Heart right ventricle (tissue), 16 donors: Measurements from ENCODE around the gene FAM118B. TPM values are rescaled to one million over a fixed set of nuclear protein-coding genes. Genes with fewer than 3 reads are reported as not detected.

Experiments used
- ATAC-seq, 8 donors: fragments of 200-7000 bp; cut with Tn5 transposase; one replicate each; pipeline ENCODE4 v1.9.1; 2020; ENCODE audit warnings: mild to moderate bottlenecking in 8 of 8, moderate library complexity in 8 of 8, moderate number of reproducible peaks in 1 of 8
- DNase-seq, 2 donors: peaks; one replicate each; pipeline ENCODE4 v3.0.0-alpha.2; 2020
- H3K27ac ChIP-seq, 10 donors: fragments of 200-600 bp; sonication (generic) in 2 of 10; one replicate each; pipeline versions ENCODE4 v1.5.0 to v1.8.0; 2020 to 2022; ENCODE audit warnings: mild to moderate bottlenecking in 3 of 10
- H3K27me3 ChIP-seq, 7 donors: fragments of 200-600 bp; one replicate each; pipeline ENCODE4 v1.8.0; 2021 to 2022; ENCODE audit warnings: mild to moderate bottlenecking in 2 of 7
- H3K36me3 ChIP-seq, 9 donors: fragments of 200-600 bp; sonication (generic) in 1 of 9; one replicate each; pipeline versions ENCODE4 v1.5.0 to v1.8.0; 2020 to 2022; ENCODE audit warnings: mild to moderate bottlenecking in 2 of 9
- H3K4me1 ChIP-seq, 9 donors: fragments of 200-600 bp; sonication (generic) in 1 of 9; one replicate each; pipeline versions ENCODE4 v1.5.0 to v1.8.0; 2020 to 2022; ENCODE audit warnings: mild to moderate bottlenecking in 4 of 9
- H3K4me3 ChIP-seq, 10 donors: fragments of 200-600 bp; sonication (generic) in 2 of 10; one replicate each; pipeline versions ENCODE4 v1.5.0 to v1.8.0; 2020 to 2022; ENCODE audit warnings: mild to moderate bottlenecking in 7 of 10, moderate library complexity in 2 of 10
- H3K9me3 ChIP-seq, 11 donors: fragments of 200-600 bp in 10 of 11; sonication (generic) in 2 of 11; one replicate each; pipeline versions ENCODE4 v1.5.0 to v1.8.0; 2013 to 2022; ENCODE audit warnings: mild to moderate bottlenecking in 2 of 11, control low read depth in 1 of 11, moderate library complexity in 1 of 11
- WGBS, 2 donors: extraction: QIAGEN DNeasy Blood & Tissue Kit; methylation state at CpG; one replicate each; pipeline ENCODE4 v1.1.7; 2013; ENCODE audit warnings: inconsistent platforms in 1 of 2; 5-methylcytosine and 5-hydroxymethylcytosine counted together
- intact Hi-C, 10 donors: fragments of 100-400 bp; cut with DNase I; formaldehyde crosslinking; loops; one replicate each; pipeline versions ENCODE4 v1.11.1 to v1.14.2; 2022
- polyA plus RNA-seq, 2 donors: library from polyadenylated mRNA; stranded (reverse); fragments of 200-250 nt; gene quantifications; one replicate each; pipeline ENCODE4 v1.2.3, GENCODE V29; 2013
- total RNA-seq, 10 donors: library from RNA; stranded (reverse); fragmentation: NEBNext Ultra II Directional in 3 of 10; extraction: Animal tissue kit (Norgen Biotek cat#: 25700) in 3 of 10; gene quantifications; one replicate each; pipeline versions ENCODE4 v1.2.1 to v1.2.4, GENCODE V29; 2021 to 2023
- TF ChIP-seq, protein P1 (sequence below), 9 donors: fragments of 200-600 bp; sonication (generic) in 2 of 9; IDR thresholded peaks; one replicate each; pipeline versions ENCODE4 v1.5.0 to v1.8.0; 2021 to 2022; ENCODE audit warnings: antibody characterized with exemption in 9 of 9, mild to moderate bottlenecking in 5 of 9, moderate library complexity in 1 of 9
- donor health status: Arrhythmogenic right ventricular cardiomyopathy.
- donor health status: ischemic (EF 13 %, LVEDD 7.1; RV severe dilation, severe dysfunction).
- donor health status: healthy with polysubstance abuse.
- donor health status: DM: no; HTN: yes; CAD: no.
- donor health status: DM: no; HTN: no; CAD: no.
- donor health status: ischemic (EF 25% LVEDD 6.9; RV normal size, moderate dysfunction).
- donor health status: ischemic (EF 25% LVEDD 5.7; RV mildly dilated, moderate dysfunction).
- donor health status: healthy.
- donor health status: DM: yes; HTN: yes; CAD: no.
- donor health status: Ischemic cardiomyopathy.
- donor health status: ischemic (EF 35%, LVEDD 5.7; RV mildly dilated, moderate dysfunction).
- donor health status: nonischemic (EF 11% LVEDD 7.7; RV severe dilation, severe dysfunction).
- donor health status: DM: yes; HTN: yes; CAD: no.
- donor health status: PGD.
- donor health status: ischemic (EF 29% LVEDD 5.4; RV normal size, mild dysfunction).
- donor health status: nonischemic (EF 23%, LVEDD 6.1; RV moderate dilation, normal function).

Gene FAM118B
- total and polyA plus RNA-seq, 12 donors, result 7.6 to 52.8 (median 22.5) TPM

DNA sequence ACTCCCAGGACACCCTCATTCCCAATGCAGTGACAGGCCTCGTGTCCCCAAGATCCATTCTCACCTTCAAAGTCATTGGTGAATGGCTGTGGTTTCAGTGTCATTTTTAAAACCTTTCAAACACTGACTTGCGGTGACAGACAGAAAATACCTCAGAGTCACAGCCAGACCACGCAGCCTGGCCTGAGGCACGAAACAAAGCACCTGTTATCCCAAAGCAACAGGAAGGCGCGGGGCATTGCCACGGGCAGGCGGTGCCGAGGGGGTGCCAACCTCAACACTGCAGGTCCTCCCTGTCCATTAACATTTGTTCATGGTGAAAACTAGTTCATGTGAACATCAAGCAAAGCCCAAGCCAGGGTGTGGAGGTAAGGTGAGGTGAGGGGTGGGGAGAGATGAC is 38.3 kb upstream of the FAM118B start:
- WGBS, 2 donors, result 93 to 97% methylated on average over 9 of the region's 9 CpGs
- Histone ChIP-seq H3K27me3 (no peaks in the 10 kb centered on the region), H3K4me3 (no peak overlapping the region), H3K4me1 (peaks cover 0 to 10% (median 0%) of the 10 kb centered on the region in 9 donors), H3K36me3 (no peaks in the 10 kb centered on the region), H3K27ac (no peak overlapping the region), H3K9me3 (no peaks in the 10 kb centered on the region)
- TF ChIP-seq, protein P1, sequence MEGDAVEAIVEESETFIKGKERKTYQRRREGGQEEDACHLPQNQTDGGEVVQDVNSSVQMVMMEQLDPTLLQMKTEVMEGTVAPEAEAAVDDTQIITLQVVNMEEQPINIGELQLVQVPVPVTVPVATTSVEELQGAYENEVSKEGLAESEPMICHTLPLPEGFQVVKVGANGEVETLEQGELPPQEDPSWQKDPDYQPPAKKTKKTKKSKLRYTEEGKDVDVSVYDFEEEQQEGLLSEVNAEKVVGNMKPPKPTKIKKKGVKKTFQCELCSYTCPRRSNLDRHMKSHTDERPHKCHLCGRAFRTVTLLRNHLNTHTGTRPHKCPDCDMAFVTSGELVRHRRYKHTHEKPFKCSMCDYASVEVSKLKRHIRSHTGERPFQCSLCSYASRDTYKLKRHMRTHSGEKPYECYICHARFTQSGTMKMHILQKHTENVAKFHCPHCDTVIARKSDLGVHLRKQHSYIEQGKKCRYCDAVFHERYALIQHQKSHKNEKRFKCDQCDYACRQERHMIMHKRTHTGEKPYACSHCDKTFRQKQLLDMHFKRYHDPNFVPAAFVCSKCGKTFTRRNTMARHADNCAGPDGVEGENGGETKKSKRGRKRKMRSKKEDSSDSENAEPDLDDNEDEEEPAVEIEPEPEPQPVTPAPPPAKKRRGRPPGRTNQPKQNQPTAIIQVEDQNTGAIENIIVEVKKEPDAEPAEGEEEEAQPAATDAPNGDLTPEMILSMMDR (IDR thresholded peaks at IDR 0.05), result no peak
- ATAC-seq, result no peak
- DNase-seq, result no peak
- intact Hi-C loops, result no loop called here

DNA sequence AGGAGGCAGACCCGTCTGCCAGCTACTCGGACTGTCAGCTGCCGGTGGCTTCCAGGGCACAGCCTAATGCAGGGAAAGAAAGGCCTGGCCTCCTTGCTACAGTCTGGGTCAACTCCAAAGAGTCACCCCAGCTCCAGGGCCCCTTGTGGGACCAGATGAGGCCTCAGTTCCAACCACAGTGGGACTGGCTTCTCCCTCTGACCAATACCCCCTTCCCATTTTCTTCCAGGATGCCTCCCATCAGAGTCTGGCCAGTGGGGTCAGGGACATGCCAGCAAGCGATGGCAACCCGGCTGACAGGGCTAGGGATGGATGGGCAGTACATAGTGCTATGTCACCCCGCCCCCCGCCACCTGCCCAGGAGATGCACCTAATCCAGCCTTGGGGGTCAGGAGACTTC is 36.8 kb upstream of the FAM118B start:
- no peaks in the 10 kb centered on the region for H3K36me3 ChIP-seq
- intact Hi-C loops, result no loop called here
- H3K9me3 ChIP-seq, result no peaks in the 10 kb centered on the region
- H3K27ac ChIP-seq, result no peak overlapping the region
- 88 to 93% methylated on average over 7 of the region's 7 CpGs for WGBS, 2 donors
- H3K4me1 ChIP-seq, result peaks cover 0 to 10% (median 0%) of the 10 kb centered on the region in 9 donors
- TF ChIP-seq, protein P1 (IDR thresholded peaks at IDR 0.05), result no peak
- no peak overlapping the region for H3K4me3 ChIP-seq
- ATAC-seq (peak in 1 of 8 donors; percentile 7), DNase-seq (no peak)
- no peaks in the 10 kb centered on the region for H3K27me3 ChIP-seq

DNA sequence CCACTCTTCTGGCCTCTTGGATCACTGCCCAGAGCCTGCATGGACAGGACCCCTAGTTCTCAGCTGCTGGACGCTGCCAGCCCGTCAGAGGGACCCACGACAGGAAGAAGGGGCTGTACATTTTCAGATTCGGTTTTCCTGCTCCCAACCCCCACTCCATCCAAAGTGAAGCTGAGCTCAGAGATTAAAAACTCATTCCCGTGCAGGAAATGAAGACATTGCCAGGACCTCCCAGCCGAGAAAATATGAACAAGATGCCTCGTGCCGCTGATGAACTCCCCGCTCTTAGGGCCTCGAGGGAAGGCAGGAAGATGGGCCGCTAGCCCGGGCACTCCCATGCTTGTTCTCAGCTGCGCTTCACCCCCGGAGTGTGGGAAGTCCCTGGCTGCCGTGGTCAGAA is 36.2 kb upstream of the FAM118B start:
- DNase-seq, result peak in 1 of 2 donors; percentile 16
- H3K4me1 ChIP-seq, result peaks cover 0 to 10% (median 0%) of the 10 kb centered on the region in 9 donors
- 29 to 53% methylated on average over 15 of the region's 15 CpGs for WGBS, 2 donors
- TF ChIP-seq, protein P1 (IDR thresholded peaks at IDR 0.05), result no peak
- peaks cover 0 to 4% (median 0%) of the 10 kb centered on the region in 11 donors for H3K9me3 ChIP-seq
- H3K27me3 ChIP-seq, result no peaks in the 10 kb centered on the region
- H3K27ac ChIP-seq, result no peak overlapping the region
- ATAC-seq, result peak in 5 of 8 donors; percentile 32 to 58 (median 52)
- no peaks in the 10 kb centered on the region for H3K36me3 ChIP-seq
- no peak overlapping the region for H3K4me3 ChIP-seq
- intact Hi-C loops, result no loop called here

DNA sequence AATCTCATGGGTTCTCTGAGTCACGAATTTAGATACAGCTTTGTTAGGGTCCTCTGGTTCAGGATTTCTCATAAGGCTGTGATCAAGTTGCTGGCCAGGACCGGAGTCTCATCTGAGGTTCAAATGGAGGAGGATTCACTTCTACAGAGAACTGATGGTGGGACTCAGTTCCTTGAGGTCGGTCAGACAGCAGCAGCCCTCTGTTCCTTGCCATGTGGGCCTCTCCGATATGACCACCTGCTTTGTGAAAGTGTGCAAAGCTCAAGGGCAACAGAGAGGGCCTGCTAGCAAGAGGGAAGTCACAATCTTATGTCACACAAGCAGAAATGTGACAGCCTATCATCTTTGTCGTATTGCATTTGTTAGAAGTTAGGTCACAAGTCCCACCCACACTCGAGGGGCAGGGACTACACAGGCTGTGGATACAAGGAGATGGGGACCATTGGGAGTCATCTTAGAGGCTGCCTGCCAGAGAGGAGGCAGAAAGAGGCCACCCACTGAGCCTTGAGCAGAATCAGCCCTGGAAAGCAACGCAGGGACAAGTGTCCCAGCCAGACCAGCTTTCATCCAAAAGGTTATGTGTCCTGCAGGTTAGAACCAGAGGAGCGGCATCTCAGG is 34.6 kb upstream of the FAM118B start:
- H3K4me3 ChIP-seq, result no peak overlapping the region
- ATAC-seq (no peak), DNase-seq (no peak)
- 86 to 87% methylated on average over 8 of the region's 8 CpGs for WGBS, 2 donors
- H3K9me3 ChIP-seq, result peaks cover 0 to 10% (median 0%) of the 10 kb centered on the region in 11 donors
- intact Hi-C loops, result no loop called here
- no peaks in the 10 kb centered on the region for H3K36me3 ChIP-seq
- no peaks in the 10 kb centered on the region for H3K27me3 ChIP-seq
- TF ChIP-seq, protein P1 (IDR thresholded peaks at IDR 0.05), result no peak
- peaks cover 0 to 10% (median 0%) of the 10 kb centered on the region in 9 donors for H3K4me1 ChIP-seq
- no peak overlapping the region for H3K27ac ChIP-seq
